ENCODE data around the gene TRMT1.

The TRMT1 gene

DNA sequence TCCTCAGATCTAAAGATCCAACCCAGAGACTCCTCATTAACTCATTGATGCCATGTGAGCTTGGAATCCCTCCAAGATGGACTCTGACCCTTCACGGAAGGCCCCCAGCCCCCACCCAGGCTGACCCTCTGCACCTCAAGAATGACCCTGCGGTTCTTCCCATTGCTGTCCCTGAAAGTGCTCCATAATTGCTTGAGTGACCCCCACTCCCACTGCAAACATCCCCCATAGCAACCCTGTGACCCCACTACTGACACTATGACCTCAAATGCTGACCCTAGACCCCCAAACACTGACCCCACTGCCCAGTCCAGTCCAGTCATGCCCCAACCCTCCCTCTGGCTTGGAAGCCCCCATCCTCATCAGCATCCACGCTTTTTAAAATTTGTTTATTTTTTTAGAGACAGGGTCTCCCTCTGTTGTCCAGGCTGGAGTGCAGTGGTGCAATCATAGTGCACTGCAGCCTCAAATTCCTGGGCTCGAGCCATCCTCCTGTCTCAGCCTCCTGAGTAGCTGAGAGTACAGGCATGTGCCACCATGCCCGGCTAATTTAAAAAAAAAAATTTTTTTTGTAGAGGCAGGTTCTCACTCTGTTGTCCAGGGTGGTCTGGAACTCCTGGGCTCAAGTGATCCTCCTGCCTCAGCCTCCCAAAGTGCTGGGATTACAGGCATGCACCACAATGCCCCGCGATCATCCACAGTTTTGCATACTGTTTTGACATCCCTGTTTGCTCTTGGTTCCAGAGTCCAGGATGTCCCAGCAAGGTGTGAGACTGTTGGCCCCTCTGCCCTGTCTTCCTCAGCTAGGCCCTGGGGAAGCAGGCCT is 14.7 kb downstream of the TRMT1 start:
- DNase-seq = no peak

DNA sequence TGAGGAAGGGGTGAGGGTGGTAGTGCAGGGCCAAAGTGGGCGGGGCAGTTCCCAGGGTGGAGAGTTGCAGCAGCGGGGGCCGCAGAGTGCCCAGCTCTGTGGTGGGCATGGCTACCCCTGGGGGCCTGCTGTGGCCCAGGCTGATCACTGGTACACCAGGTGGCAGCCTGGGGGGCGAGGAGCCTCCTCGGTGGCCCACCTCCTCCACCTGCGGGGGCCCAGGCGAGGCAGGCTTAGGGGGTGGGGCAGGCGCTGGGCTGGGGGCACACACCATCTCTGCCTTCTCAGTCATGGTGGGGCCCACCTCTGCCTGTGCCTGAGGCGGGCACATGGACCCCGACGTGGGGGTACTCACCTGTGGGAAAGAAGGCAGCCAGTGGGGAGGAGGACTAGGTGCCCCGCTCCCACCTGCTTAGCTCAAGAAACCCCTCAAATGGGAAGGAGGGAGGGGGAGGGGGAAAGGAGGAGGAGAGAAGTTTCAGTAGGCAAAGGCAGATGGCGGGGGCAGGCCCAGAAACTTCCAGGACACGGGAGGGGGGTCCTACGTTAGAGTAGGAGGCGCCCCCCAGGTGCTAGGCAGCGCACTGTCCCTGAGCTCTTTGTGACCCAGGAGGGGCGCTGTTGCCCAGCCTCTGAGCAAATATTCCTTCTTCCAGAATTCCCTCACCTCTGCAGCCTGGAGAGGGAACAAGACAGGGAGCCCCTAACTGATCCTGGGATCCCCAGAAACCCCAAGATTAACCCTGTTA is 15.5 kb downstream of the TRMT1 start:
- DNase-seq = peak; percentile 24

DNA sequence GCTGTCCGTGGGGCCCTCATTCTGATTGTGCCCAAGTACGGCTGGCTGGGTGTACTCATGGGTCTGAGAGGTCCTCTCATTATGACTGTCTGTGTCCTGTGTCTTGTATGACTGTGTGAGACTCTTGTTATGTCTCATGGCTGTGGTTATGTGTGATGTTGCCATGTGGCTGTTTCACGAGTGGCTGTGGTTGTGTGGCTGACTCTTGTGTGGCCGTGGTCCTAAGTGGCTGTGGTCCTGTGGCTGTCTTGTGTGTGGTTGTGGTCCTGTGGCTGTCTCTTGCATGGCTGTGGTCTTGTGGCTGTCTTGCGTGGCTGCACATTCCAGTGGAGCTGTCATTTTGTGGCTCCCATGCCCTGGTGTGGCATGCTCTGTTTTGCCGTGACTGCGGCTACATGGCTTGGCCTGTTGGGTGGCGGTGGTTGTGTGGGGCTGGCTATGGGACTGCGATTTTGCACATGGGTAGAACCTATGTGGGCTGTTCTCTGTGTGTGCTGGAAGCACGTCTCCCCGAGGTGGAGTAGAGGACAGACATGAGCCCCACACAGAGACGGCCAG is 16.4 kb downstream of the TRMT1 start:
- DNase-seq = peak; percentile 78

DNA sequence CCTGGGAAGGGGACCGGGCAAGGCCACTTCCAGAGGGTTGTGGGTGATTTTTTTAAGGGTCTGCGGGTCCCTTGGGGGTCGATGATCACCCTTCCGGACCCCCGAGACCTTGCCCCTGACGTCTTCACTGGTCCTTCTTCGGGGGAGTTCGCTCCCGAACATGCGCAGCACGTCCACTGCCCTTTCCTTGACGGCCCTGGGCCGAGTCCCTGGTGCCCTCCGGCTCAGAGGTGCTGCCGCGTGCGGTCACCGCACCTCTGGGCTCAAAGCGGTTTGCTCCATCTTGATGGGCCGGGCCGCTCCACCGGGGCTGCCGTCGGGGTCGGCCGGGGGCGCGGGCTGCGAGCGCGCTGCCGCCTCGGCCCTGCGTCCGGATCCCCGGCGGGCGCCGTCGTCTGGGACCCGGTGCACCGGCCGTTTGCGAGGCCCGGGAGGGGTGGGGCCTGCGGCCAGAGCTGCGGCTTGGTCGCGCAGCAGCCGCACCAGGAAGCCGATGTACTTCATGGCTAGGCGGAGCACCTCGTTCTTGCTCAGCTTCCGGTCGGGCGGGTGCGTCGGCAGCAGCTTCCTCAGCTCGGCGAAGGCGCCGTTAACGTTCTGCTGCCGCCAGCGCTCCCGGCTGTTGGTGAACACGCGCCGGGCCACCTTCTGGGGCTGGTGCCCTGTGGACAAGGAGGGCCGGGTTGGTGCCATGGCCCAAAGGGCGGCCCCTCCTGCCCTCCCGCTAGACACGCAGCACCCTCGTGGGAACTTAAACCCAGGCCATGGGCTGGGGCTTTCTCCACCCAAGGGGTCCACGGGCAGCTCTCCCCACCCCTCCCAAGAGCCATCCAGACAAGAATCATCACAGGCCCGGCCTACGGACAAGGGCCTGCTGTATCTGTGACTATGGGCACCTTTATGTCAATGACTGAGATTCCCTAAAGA is 17.2 kb downstream of the TRMT1 start:
- peak; percentile 82 for DNase-seq

DNA sequence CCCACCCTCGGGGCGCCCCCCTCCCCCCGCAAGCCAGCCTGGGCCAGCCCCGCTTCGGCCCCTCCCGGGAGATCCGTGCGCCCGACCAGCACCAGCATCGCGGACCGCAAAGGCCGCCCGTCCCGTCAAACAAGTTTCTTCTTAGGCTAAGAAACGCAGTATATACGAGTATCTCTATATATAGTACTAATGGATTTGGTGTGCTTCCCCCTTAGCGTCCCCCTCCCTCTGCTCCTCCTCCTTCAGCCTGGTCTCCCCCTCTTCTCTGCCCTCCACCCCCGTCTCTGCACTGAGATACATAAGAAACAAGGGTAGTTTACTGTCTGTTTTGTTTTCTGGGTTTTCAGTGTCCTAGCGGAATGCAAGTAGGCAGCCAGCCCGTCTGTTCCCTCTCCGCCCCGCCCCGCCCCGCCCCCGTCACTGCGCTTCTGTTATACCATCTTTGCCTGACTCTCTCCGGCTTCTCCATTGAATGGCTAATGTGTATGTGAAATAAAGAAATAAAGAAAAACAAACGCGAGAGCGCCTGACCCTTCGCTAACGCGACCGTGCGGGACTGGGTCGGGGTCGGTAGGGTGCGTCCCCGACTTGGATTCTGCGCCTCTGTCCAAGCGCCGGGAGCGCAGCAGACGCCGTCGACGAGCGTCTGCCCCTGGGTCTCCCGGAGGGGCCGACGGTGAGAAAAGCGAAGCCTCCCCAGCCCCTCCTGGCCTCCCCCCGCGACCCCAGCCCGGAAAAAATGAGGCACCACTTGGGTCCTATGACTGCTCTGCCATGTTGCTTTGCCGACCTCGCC is 18.1 kb downstream of the TRMT1 start:
- no peak for DNase-seq

DNA sequence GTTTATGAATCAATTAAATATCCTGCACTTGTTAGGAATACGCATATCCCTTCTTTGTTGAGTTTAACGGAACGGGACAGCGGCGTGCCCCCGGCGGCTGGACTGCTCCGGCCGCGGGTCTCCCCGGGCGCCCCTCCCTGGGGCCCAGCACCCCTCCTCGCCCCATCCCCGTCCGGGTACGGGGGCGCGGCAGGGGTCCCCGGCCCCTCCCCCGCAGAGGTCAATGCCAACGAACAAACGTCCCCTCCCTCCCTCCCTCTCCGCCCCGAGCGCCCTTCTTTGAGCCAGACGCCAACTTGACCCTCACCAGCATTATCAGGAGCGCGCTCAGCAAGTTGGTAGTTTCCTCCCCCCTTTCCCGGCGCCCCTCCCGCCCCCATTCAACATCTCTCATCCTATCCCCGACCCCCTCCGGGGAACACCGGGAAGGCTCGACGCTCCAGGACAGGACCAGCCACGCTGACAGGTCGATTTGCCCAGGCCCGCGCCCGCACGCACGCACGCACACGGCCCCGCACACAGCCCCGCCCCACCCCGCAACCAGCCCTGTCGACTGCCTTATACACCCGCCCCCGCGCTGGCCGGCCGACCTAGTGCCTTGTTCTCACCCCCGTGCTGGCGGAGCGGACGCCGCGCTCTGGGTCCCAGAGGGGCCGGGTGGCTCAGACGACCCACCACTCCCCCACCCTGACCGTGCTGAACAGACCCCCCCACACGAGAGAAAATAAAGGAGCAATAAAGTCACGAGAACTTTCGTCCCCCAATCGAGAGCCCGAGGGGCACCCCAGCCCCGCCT is 18.9 kb downstream of the TRMT1 start:
- DNase-seq = peak; percentile 59

DNA sequence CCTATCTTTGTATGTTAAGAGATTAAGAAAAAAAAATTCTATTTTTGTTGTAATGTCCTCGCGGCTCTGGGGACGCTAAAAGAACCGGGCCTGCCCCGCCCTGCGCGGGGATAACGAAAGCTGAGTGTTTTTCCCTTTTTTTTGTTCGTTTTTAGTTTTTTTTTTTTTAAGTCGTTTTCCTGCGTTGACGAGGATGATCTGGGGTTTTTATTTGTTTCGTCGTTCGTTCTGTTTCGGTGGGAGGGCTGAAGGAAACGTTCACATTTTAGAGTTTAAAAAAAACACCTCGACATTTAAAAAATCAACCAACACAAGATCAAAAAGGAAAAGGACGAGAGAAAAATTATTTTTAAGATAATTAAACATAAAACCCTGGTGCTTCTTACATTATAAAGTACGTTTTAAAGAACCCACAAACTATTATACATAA is 19.5 kb downstream of the TRMT1 start:
- DNase-seq = peak; percentile 23

DNA sequence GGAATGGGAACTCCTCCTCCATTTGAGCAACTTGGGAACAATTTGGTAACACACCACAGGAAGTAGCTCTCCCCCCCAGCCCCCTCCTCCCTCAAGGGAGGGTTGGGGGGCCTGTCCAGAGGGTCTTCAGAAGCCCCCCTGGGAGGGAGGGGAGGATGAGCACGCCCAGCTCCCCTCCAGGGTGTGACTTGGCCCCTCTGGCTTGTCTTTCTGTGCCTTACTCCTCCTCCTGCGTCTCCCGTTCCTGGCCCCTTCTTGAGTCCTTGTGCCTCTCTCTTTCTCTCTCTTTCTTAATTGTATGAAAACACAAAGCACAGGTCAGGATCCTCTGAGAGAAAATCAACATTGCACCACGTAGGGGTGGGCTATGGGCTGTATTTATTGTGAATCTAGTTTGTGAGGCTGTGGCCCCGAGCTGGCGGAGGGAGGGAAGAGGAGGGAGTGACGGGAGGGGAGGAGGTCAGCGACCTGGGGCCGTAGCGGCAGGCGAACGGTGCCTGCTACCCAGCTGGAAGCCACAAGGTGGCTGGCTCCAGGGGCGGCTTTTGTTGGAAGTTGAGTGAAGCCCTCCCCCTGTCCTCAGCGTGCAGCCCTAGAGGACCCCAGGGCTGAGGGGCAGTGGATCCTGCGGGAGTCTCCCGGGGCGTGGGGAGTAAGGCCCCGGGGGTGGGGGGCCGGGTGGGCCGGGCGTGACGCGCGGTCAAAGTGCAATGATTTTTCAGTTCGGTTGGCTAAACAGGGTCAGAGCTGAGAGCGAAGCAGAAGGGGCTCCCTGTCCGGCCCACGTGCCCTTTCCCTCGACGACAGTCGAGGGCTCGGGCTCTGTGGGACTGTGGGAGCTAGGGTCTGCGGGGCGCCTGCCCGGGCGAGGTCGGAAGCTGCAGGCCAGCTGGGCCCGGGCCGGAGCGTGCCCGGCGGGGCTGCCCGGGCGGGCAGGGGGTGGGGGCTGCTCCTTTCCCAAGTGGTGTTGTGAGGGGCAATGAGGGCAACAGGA is 20.3 kb downstream of the TRMT1 start:
- peak; percentile 21 for DNase-seq

DNA sequence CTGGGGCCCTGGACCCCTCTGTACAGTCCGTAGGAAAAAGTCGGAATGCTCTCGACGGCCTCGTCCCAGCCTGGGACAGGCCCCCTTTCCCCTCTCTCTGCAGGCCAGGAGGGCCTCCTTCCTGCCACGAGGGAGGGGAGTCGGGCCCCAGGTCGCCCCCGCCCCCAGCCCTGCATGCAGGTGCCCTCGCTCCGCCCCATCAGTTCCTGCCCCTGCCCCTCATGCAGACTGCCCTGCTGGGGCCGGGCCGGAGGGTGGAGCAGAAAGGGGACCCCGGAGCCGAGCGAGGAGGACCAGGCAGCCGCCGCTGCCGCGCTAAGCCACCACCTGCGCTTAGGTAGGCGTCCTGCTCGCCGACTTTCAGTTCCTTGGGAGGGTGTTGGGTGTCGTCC is 21.2 kb downstream of the TRMT1 start:
- DNase-seq = no peak

DNA sequence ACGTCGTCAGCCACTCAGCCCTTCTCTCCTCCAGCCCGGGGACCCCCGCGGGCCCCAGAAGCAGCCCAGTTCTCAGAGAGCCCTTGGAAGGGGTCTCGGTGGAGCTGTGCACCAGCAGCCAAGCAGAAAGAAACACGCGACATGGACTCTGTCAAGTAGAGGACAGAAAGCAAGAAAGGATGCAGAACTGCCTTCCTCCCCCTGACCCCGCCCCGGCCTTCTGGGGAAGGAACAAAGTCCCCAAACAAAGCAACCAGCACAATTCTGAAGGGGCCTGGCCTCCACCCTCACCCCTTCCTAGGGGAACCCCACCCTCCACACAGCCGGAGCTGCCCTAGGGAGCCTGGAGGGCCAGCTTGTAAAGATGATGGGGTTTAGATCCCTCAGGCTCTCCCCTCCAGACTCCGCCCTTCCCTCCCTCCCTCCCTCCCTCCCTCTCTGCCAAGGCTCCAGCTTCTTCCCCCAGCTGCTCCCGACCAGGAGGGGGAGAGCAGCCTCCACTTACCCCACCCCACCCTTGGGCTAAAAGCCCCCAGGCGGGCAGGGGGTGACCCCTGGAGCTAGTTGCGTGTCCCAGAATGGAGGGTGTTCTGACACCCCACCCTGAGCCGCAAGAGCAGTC is 21.7 kb downstream of the TRMT1 start:
- no peak for DNase-seq

DNA sequence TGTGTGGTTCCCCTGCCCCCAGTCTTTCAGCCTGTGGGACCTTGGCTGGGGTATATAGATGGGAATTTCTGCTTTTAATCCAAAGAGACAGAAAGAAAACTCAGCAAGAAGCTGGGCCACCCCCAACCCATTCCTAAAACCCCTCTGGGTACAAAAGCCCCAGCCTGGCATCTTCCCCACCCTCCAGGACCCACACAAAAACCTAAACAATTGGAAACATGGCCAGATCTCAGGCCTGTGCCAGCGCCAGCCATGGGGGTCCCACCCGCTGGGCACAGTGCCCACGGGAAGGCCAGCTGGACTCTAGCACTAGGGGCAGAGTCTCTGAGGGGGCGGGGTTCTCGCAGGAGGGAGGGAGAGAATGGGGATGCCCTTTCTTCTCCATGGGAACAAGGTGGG is 22.4 kb downstream of the TRMT1 start:
- DNase-seq = no peak

DNA sequence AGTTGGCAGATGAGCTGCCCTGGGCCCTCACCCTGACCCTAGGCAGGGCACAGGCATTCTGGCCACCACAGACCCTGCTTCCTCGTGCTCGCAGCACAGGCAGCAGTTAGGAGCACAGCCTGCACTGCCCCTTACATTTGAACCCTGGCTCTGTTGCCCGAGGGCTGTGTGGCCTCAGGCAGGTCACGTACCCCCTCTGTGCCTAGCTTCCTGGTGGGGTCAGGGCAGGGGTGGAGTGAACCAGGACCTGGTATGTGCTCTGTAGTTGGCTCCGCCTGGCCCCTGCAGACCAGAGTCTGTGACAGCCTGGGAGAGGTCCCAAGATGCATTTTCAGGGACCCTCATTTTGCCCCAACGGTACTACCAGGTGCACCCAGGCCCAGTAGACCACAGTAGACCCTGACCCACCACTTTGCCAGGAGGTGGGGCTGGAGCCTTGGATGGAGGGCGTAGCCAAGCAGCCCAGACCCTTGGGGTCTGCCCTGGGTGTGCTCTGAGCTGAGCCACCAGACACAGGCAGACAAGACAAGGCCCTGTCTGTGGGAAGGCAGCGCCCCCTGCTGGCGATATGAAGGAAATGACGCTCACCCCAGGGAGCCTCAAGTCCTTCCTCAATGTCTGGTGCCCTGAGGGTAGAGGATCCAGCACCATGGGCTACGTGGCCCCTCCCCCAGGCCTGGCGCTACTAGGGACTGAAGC is 23.0 kb downstream of the TRMT1 start:
- peak; percentile 59 for DNase-seq

DNA sequence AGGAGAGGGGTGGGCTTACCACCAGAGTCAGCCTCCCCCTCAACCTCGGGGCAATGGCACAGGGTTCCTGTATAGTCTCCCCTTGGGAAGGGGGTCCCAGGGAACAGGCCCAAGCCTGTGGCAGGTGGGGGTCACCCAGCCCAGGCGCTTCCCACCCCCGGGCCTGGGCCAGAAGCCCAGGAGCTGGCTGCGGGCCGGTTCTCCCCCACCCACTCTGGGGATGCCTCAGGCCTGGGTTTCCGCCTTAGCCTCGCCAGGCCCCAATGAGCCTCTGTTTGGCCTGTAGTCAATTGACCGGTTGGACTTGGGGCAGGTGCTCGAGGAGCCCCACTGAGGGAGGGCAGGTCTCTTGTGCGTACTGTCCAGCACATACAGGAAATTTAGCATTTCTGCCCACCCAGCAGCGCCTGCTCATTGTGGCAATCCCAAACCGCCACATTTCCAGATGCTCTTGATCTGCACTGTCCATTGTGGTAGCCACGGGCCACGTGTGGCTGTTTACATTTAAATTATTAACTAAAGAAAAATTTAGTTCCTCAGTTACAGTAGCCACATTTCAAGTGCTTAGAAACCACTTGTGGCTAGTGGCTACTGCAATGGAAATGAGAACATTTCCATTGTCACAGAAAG is 23.8 kb downstream of the TRMT1 start:
- DNase-seq = no peak

DNA sequence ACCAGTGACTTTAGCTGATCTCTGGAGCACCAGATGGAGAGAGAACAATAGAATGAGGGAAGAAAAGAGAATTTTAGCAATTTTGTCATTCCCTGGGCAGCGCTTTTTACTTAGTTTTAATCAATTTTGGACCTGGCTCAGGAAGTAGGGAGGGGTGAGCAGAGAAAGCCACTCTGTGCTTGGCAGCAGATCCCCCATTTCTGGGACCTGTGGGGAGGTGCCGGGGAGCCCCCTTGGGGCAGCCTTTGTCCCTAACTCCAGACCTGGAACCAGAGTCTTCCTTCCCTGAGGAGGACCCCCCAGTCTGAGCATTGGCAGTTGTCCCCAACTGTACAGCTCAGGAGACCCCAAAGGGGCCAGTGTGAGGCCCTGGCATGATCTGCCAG is 24.4 kb downstream of the TRMT1 start:
- no peak for DNase-seq

DNA sequence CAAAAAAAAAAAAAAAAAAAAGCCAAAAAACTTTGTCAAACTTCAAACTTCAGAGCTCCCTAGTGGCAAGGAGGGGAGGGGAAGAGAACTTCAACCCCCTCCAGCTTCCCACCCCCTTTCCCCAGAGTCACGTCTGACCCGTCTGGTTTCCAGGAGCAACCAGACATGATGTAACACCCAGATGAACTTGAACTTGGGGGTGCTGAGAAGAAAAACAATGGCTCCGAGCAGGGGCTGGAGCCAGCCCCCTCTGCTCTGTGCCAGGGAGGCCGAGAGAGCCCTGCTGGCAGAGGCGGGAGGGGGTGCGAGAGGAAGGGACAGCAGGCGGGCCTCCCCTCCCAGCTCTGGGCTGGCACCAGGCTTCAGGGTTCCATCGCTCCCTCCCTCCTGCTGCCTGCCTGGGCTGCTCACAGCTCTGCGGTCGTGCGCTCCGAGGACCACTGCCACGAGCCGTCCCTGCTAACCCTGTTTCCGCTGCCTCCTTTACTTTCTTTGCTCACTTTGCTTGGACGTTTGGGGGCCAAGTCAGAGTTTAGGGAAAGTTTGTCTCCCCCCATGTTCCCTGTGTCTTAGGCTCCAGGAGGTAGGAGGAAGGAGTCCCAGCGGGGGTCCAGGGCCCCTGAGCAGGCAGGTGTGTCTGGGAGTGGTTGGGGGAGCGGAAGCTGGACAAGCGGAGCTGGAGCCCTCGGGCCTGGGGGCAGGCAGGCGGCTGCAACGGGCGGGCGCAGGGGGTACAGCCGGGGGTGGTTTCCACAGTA is 25.0 kb downstream of the TRMT1 start:
- DNase-seq = no peak

DNA sequence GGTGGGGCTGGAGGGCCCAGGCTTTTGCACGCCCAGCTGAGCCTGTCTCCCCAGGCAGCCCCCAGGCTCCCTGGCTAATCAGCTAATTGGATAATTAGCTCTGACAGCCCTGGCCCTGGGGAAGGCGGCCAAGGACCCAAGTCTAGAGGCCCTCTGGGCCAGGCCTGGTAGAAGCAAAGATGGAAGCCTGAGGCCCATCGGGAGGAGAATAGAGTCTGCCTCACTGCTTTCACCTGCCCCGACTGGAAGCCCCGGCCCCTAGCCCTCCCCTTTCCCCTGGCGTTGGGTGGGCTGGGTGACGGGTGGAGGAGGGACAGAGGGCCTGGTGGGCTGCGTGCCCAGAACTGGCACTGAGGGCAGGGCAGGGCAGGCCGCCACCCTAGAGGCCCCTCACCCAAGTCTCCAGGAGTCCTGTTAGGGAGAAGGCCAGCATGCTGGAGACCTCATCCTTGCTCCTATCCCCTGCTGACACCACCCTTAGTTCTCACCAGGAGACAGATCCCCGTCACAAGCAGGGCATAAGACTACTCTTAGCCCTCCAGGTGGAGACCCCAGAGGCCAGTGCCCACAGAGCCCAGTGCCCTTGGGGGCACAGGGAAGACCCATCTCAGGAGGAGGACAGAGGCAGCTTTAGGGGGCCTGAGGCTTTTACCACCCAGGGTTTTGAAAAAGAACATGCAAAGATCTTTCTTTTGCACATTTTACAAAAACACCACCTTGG is 25.9 kb downstream of the TRMT1 start:
- no peak for DNase-seq

Measured in KG1 (cell line).